ENCODE measurements around the gene KDSR. TPM values are rescaled to one million over a fixed set of nuclear protein-coding genes. Genes with fewer than 3 reads are reported as not detected.
"Not testable (repeated sequence)": the region's sequence is repeated elsewhere in the genome, so short reads cannot be mapped to it uniquely, and the experiment has no call there.

The KDSR gene
- total RNA-seq, 4 donors from 2014 or later = 12.6 to 68.6 (median 29.3) TPM

DNA sequence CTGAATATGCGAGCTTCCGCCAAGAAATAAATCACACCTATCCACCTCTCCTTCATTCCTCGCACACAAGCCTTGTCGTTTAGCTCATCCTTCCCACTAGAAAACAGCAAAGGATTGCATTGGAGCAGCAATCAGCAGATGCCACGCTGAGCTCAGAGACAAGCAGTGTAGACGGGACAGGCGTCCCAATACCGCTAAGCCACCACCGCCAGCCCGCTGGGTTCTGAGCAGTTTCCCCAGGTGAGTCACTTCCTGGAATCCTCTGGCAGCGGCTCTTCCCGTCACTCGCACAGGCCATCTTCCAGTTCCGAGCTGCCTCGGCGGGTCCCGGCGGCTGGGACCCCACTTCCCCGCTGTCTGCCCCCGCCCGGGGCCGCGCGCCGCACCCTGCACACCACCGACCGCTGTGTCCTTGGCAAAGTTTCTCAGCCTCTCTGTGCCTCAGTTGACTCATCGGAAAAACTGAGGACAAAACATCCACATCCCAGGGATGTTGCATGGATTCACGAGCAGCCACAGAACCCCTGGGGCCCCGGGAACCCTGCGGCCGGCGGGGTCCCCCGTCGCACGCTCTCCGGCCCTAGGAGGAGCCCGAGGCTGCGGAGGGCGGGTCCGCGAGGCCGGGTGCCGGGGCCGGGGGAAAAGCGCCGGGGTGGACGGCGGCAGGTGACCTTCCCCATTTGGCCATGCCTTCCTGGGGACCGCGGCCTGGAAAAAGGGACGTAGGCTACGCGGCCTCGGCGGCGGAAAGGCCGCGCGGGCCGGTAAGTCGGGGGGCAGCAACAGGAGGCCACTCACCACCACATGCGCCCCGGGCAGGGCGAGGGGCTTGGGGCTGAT, 573 bp downstream of the KDSR start:
- no peaks in the 10 kb centered on the region for H3K27me3 ChIP-seq
- peak; percentile 46 to 60 for DNase-seq

DNA sequence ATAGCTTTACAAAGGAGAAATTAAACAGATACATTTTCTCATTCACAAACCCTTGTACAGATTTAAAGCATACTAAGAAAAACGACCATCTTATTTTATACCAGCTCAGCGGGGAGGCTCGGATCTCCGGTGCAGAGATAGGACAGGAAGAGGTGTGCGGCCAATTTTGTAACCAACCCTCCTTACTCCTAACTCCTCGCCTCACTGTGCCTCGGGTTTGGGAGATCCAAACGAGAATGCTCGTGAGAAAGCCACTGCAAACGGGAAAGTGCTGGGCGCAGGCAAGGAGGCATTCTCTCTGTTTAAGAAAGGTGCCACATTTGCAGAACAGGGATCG, 1.2 kb downstream of the KDSR start:
- no peaks in the 10 kb centered on the region for H3K36me3 ChIP-seq
- intact Hi-C loops (cut with DNase I; ENCODE audit: low total_unique reads) = no loop called here
- DNase-seq = no peak
- TF ChIP-seq, protein P1, sequence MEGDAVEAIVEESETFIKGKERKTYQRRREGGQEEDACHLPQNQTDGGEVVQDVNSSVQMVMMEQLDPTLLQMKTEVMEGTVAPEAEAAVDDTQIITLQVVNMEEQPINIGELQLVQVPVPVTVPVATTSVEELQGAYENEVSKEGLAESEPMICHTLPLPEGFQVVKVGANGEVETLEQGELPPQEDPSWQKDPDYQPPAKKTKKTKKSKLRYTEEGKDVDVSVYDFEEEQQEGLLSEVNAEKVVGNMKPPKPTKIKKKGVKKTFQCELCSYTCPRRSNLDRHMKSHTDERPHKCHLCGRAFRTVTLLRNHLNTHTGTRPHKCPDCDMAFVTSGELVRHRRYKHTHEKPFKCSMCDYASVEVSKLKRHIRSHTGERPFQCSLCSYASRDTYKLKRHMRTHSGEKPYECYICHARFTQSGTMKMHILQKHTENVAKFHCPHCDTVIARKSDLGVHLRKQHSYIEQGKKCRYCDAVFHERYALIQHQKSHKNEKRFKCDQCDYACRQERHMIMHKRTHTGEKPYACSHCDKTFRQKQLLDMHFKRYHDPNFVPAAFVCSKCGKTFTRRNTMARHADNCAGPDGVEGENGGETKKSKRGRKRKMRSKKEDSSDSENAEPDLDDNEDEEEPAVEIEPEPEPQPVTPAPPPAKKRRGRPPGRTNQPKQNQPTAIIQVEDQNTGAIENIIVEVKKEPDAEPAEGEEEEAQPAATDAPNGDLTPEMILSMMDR (IDR thresholded peaks at IDR 0.05) = no peak
- no peak for TF ChIP-seq POLR2A (IDR thresholded peaks at IDR 0.05)
- H3K4me1 ChIP-seq = no peaks in the 10 kb centered on the region
- peak overlapping the region; percentile 50 to 88 for H3K4me3 ChIP-seq
- no peaks in the 10 kb centered on the region for H3K9me3 ChIP-seq
- no peaks in the 10 kb centered on the region for H3K27me3 ChIP-seq
- peak overlapping the region; percentile 93 to 95 for H3K27ac ChIP-seq

More for the DNA sequence above, 573 bp downstream of the KDSR start:
- Histone ChIP-seq H3K9me3 (no peaks in the 10 kb centered on the region), H3K4me1 (no peaks in the 10 kb centered on the region), H3K4me3 (peak overlapping the region; percentile 50 to 88), H3K36me3 (no peaks in the 10 kb centered on the region), H3K27ac (peak overlapping the region; percentile 93 to 95)
- intact Hi-C loops (cut with DNase I; ENCODE audit: low total_unique reads) = no loop called here
- TF ChIP-seq POLR2A (IDR thresholded peaks at IDR 0.05) = no peak
- TF ChIP-seq, protein P1 (IDR thresholded peaks at IDR 0.05) = no peak

DNA sequence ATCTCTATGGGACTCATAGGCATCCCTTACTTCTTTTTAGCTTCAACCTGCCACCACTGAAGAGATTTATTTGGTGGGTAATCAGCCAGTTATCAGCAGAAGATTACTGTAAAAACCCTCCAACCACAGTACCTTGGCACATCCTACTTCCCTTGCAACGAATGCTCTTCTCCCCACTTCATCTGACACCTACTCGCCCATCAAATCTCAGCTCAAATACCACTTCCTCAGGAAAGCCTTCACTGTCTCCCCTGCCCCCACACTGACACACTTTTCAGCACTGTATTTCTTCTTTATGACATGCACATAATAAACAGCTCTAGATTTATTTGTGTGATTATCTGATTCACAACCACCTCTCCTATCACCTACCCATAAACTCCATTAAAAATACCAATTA, 3.1 kb downstream of the KDSR start:
- Histone ChIP-seq H3K27me3 (no peaks in the 10 kb centered on the region), H3K36me3 (no peaks in the 10 kb centered on the region), H3K4me1 (no peaks in the 10 kb centered on the region), H3K4me3 (no peak overlapping the region), H3K27ac (no peak overlapping the region), H3K9me3 (no peaks in the 10 kb centered on the region)
- no peak for DNase-seq
- intact Hi-C loops (cut with DNase I; ENCODE audit: low total_unique reads) = no loop called here
- TF ChIP-seq POLR2A (IDR thresholded peaks at IDR 0.05) = no peak
- TF ChIP-seq, protein P1 (IDR thresholded peaks at IDR 0.05) = no peak

DNA sequence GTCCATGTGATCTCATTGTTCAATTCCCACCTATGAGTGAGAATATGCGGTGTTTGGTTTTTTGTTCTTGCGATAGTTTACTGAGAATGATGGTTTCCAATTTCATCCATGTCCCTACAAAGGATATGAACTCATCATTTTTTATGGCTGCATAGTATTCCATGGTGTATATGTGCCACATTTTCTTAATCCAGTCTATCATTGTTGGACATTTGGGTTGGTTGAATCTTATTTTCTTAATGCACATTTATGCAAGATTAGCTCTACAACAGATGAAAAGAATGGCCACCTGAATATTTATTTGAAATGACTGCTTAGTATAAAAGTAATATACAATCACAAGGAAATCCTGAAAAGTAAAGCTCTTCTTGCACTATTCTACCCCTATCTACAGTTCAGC, 3.6 kb downstream of the KDSR start:
- intact Hi-C loops (cut with DNase I; ENCODE audit: low total_unique reads); H3K36me3 ChIP-seq; H3K9me3 ChIP-seq: not testable (repeated sequence)

DNA sequence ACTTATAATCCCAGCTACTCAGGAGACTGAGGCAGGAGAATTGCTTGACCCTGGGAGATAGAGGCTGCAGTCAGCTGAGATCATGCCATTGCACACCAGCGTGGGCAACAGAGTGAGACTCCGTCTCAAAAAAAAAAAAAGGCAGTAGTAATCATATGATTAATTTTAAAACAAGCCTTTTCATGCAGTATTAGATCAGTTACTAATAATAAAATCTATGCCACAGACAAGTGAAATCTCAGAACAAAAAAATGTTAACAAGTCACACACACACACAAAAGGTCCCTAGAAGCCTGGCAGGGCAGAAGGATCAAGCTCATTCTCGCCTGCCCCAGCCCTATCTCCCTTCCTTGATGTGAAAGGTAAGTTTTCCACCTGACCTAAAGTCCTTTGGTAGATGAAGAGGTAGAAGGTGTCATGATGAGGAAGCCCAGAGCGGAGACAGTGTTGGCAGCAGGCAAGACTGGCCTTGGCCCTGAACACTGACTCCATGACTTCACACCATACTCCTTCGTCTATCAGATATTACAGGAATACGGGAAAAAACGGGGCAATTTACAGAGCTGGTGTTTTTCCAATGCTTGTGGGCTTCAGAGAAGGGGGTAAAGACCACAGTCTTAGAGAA, 10.6 kb downstream of the KDSR start:
- no peaks in the 10 kb centered on the region for H3K9me3 ChIP-seq
- TF ChIP-seq, protein P1 (IDR thresholded peaks at IDR 0.05) = no peak
- TF ChIP-seq POLR2A (IDR thresholded peaks at IDR 0.05) = no peak
- H3K36me3 ChIP-seq = no peaks in the 10 kb centered on the region
- H3K27me3 ChIP-seq = no peaks in the 10 kb centered on the region
- H3K4me1 ChIP-seq = no peaks in the 10 kb centered on the region
- H3K27ac ChIP-seq = no peak overlapping the region
- intact Hi-C loops (cut with DNase I; ENCODE audit: low total_unique reads) = no loop called here
- no peak for DNase-seq
- no peak overlapping the region for H3K4me3 ChIP-seq

More for the DNA sequence above, 3.6 kb downstream of the KDSR start:
- H3K4me1 ChIP-seq, H3K4me3 ChIP-seq, DNase-seq, H3K27me3 ChIP-seq, H3K27ac ChIP-seq: not testable (repeated sequence)
